ENCODE results near the gene DPH3. TPM values are rescaled to one million over a fixed set of nuclear protein-coding genes. Genes with fewer than 3 reads are reported as not detected.

DPH3 gene
- total and polyA plus RNA-seq, 2 of the 8 experiments (the other 6 are each of a cell fraction or from before 2014, with no cell fraction given), result 9.8 to 40.1 TPM

DNA sequence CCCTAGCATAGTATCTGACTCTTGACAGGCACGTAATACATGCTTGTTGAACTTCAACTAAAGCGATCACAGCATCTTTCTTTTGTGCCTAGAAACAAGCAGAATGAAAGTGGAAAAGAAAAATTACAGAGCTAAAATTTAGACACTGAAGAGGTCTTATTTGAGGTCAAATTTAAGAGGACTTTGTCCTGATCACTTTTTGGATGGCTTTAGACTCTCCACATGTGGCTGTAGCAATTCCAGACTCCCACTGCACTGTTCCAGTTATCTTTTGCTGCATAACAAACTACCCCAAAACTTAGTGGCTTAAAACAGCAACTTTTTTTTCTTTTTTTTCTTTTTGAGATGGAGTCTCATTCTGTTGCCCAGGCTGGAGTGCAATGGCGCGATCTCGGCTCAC is 23.5 kb downstream of the DPH3 start:
- no peaks in the 10 kb centered on the region for H3K36me3 ChIP-seq (ENCODE audit: control insufficient read depth in 2 of 4, insufficient read depth in 4 of 4, low read length in 3 of 4)
- H2BK20ac ChIP-seq (ENCODE audit: low read length), result no peak overlapping the region
- no peak overlapping the region for H3K4me2 ChIP-seq (ENCODE audit: insufficient read depth in 1 of 2, low read depth in 2 of 2, low read length in 2 of 2)
- H3K27me3 ChIP-seq (replicated peaks in 1 of 4; ENCODE audit: control insufficient read depth in 3 of 4, extremely low read depth in 1 of 4, insufficient read depth in 3 of 4, low read length in 3 of 4), result no peaks in the 10 kb centered on the region
- H3K4ac ChIP-seq (replicated peaks; ENCODE audit: insufficient read length, low read depth, low read length), result no peak overlapping the region
- H3K23ac ChIP-seq (ENCODE audit: insufficient read length), result no peak overlapping the region
- H3K56ac ChIP-seq (replicated peaks; ENCODE audit: insufficient read length, low read depth, low read length), result no peak overlapping the region
- DNase-seq (ENCODE audit: low read depth in 1 of 2, low spot score in 2 of 2), result no peak
- H2BK15ac ChIP-seq (ENCODE audit: low read length), result no peak overlapping the region
- ChIA-PET CTCF (ENCODE audit: partially characterized antibody) (interaction anchor here (1.1 to 2.9 kb wide), 7 partner anchors 11 to 608 kb away, joined by 3 to 13 read pairs (median 4); no protein-coding TSS in a partner anchor), POLR2A (ENCODE audit: partially characterized antibody) (no interaction called here)
- no peaks in the 10 kb centered on the region for H3K79me1 ChIP-seq (ENCODE audit: low read depth, low read length)
- FAIRE-seq, result no peak
- no peaks in the 10 kb centered on the region for H3K23me2 ChIP-seq (ENCODE audit: low read depth, low read length)
- H2AFZ ChIP-seq (ENCODE audit: low read length), result no peak overlapping the region
- H3K79me2 ChIP-seq (ENCODE audit: control insufficient read depth in 1 of 2, insufficient read depth in 2 of 2, low read length in 2 of 2), result no peaks in the 10 kb centered on the region
- no peak overlapping the region for H4K5ac ChIP-seq (ENCODE audit: insufficient read length, low read depth, low read length)
- H4K20me1 ChIP-seq (replicated peaks in 1 of 2; ENCODE audit: control insufficient read depth in 1 of 2, insufficient read depth in 2 of 2, low read length in 2 of 2), result no peaks in the 10 kb centered on the region
- no peak overlapping the region for H3K4me3 ChIP-seq (ENCODE audit: extremely low read depth in 1 of 4, insufficient read depth in 2 of 4, low read depth in 3 of 4, low read length in 4 of 4)
- no peak overlapping the region for H2BK120ac ChIP-seq (replicated peaks; ENCODE audit: low read depth, low read length)
- no peak overlapping the region for H2BK12ac ChIP-seq (ENCODE audit: low read depth, low read length)
- H3K27ac ChIP-seq (ENCODE audit: low read depth, low read length), result no peak overlapping the region
- no peaks in the 10 kb centered on the region for H3K4me1 ChIP-seq (replicated peaks in 1 of 4; ENCODE audit: control insufficient read depth in 3 of 4, insufficient read depth in 4 of 4, low read length in 3 of 4)
- H2AK5ac ChIP-seq (ENCODE audit: low read depth, low read length), result no peak overlapping the region
- H4K91ac ChIP-seq (replicated peaks; ENCODE audit: insufficient read length, low read length), result no peak overlapping the region
- H3K9me3 ChIP-seq (ENCODE audit: insufficient read depth in 2 of 2, low read depth in 1 of 2, low read length in 1 of 2), result no peaks in the 10 kb centered on the region
- no peak overlapping the region for H3K14ac ChIP-seq (ENCODE audit: insufficient read length)
- WGBS, 2 experiments (ENCODE audit: extremely low coverage in 1 of 2, insufficient coverage in 1 of 2, insufficient read length in 1 of 2, insufficient replicate concordance in 2 of 2, low coverage in 1 of 2, low lambda C conversion rate in 2 of 2, missing lambda C conversion rate in 1 of 2), result 94% methylated on average over 5 of the region's 5 CpGs; no CpG with 5 or more reads in 1 of the 2 experiments
- no peak overlapping the region for H2BK5ac ChIP-seq (ENCODE audit: low read depth, low read length)
- H3K9ac ChIP-seq (replicated peaks in 1 of 4; ENCODE audit: extremely low read depth in 1 of 4, low read depth in 3 of 4, low read length in 3 of 4), result no peak overlapping the region
- H3K18ac ChIP-seq (ENCODE audit: extremely low read depth, low read length), result no peak overlapping the region
- H4K8ac ChIP-seq (ENCODE audit: extremely low read depth, insufficient read depth, low read length), result no peak overlapping the region
- no peak for TF ChIP-seq ZNF274 (IDR thresholded peaks at IDR 0.05; ENCODE audit: borderline replicate concordance, extremely low read depth, low read length)
